SJCRH30 (cell line): ENCODE measurements around the gene FOXRED2. TPM values are rescaled to one million over a fixed set of nuclear protein-coding genes. Genes with fewer than 3 reads are reported as not detected.

Experiments used
- total RNA-seq: library from RNA; depleted of rRNA; stranded (reverse); fragments of >200 nt; shearing (Covaris generic); gene quantifications from 2 replicates; pipeline ENCODE4 v1.2.3, GENCODE V29; 2014; rRNA removed

The FOXRED2 gene
- total RNA-seq, 1 experiment from 2014 or later: 16.9 TPM

Other genes with a start within 250 kb of the FOXRED2 start
- 151 TPM in 2 replicates for gene MYH9, start 119.1 kb downstream of the FOXRED2 start, total RNA-seq
- gene TXN2, start 25.4 kb downstream of the FOXRED2 start, total RNA-seq: 45.6 and 53.6 TPM in 2 replicates
- gene EIF3D, start 22.1 kb upstream of the FOXRED2 start, total RNA-seq: 211 and 216 TPM in 2 replicates
- 0.10 and 0.18 TPM in 2 replicates for gene CACNG2, start 196.7 kb upstream of the FOXRED2 start, total RNA-seq